Pancreas (tissue), 10 donors: ENCODE data around the gene EPS8L2. TPM values are rescaled to one million over a fixed set of nuclear protein-coding genes. Genes with fewer than 3 reads are reported as not detected.
A peak's percentile ranks its signal among the peaks of the same experiment; 100 is the strongest.

Experiments used
- ATAC-seq, 4 donors: fragments of 200-7000 bp; cut with Tn5 transposase; one replicate each; pipeline versions ENCODE4 v1.8.0 to v1.9.1; 2020; ENCODE audit warnings: mild to moderate bottlenecking in 4 of 4, moderate library complexity in 4 of 4
- DNase-seq, 6 donors: peaks; one replicate each; pipeline ENCODE4 v3.0.0-alpha.2; 2020
- FAIRE-seq: peaks from 2 replicates; lab custom pipeline; 2012; peaks lifted over from hg19 to GRCh38; lab: Jason Lieb, UNC
- H3K27ac ChIP-seq, 4 donors: fragments of 200-600 bp; sonication (generic); 1 replicate in 3 of 4; 2 replicates in 1 of 4; pipeline versions ENCODE4 v1.5.0 to v1.8.0; 2020
- H3K27me3 ChIP-seq, 4 donors: fragments of 200-600 bp; one replicate each; pipeline ENCODE4 v1.8.0; 2021
- H3K36me3 ChIP-seq, 3 donors: fragments of 200-600 bp; sonication (generic) in 1 of 3; one replicate each; pipeline versions ENCODE4 v1.5.0 to v1.8.0; 2020 to 2021
- H3K4me1 ChIP-seq, 3 donors: fragments of 200-600 bp; one replicate each; pipeline ENCODE4 v1.8.0; 2021
- H3K4me3 ChIP-seq, 4 donors: fragments of 200-600 bp; sonication (generic) in 2 of 4; one replicate each; pipeline versions ENCODE4 v1.5.0 to v1.8.0; 2020 to 2021
- H3K9me3 ChIP-seq, 4 donors: fragments of 200-600 bp; one replicate each; pipeline ENCODE4 v1.8.0; 2021
- WGBS, 2 donors: extraction: QIAGEN DNeasy Blood & Tissue Kit; methylation state at CpG; one replicate each; pipeline ENCODE4 v1.1.7; 2013; 5-methylcytosine and 5-hydroxymethylcytosine counted together
- intact Hi-C, 3 donors: fragments of 100-400 bp; cut with DNase I; formaldehyde crosslinking; loops; one replicate each; pipeline versions ENCODE4 v1.11.1 to v1.14.2; 2022
- polyA plus RNA-seq, 2 donors: library from polyadenylated mRNA; stranded (reverse); fragments of 200-250 nt; gene quantifications; one replicate each; pipeline ENCODE4 v1.2.3, GENCODE V29; 2013
- total RNA-seq, 6 donors: library from RNA; stranded (reverse); fragmentation: NEBNext Ultra II Directional in 4 of 6; extraction: Animal tissue kit (Norgen Biotek cat#: 25700) in 4 of 6; gene quantifications; one replicate each; pipeline versions ENCODE4 v1.2.1 to v1.2.4, GENCODE V29; 2021 to 2023
- TF ChIP-seq, protein P1 (sequence below), 4 donors: fragments of 200-600 bp; sonication (generic) in 3 of 4; IDR thresholded peaks; one replicate each; pipeline versions ENCODE4 v1.5.0 to v1.8.0; 2021; ENCODE audit warnings: antibody characterized with exemption in 4 of 4
- donor health status: healthy with polysubstance abuse.
- donor health status: DM: no; HTN: no; CAD: no; lungs with moderate emphysema.
- donor health status: DM: no; HTN: no; CAD: no.
- donor health status: control.
- donor health status: control.
- donor health status: Bipolar disorder and iron deficiency.
- donor health status: DM: yes; HTN: yes; CAD: no.
- donor health status: DM: no; HTN: no; CAD: no.
- donor health status: DM: no; HTN: no; CAD: no.
- donor health status: DM: yes; HTN: yes; CAD: no.

Gene EPS8L2
- total and polyA plus RNA-seq, 8 donors, result 58.1 to 286 (median 93.3) TPM

DNA sequence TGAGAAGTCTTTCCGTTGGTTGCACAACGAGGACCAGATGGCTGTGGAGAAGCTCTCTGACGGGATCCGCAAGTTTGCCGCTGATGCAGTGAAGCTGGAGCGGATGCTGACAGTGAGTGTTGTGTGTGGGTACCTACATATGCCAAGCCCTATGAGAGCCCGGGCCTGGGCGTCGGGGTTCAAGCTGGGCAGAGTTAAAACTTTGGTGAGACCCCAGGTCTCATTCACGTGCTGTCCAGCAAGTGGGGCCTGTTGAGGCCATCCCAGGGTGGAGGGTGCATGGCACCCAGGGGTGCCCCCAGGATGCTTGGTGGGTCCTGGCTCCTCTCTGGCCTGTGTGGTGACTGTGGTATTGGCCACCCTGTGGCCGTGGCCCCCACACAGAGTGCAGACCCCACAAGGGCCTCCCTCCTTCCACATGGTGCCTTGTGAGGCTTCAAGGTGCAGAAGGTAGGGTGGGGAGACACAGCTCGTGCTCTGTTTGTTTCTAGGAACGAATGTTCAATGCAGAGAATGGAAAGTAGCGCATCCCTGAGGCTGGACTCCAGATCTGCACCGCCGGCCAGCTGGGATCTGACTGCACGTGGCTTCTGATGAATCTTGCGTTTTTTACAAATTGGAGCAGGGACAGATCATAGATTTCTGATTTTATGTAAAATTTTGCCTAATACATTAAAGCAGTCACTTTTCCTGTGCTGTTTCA, 58.4 kb downstream of the EPS8L2 start:
- FAIRE-seq (no peak), ATAC-seq (no peak), DNase-seq (peak in 2 of 6 donors; percentile 54 to 69)
- intact Hi-C loops, result no loop called here
- TF ChIP-seq, protein P1, sequence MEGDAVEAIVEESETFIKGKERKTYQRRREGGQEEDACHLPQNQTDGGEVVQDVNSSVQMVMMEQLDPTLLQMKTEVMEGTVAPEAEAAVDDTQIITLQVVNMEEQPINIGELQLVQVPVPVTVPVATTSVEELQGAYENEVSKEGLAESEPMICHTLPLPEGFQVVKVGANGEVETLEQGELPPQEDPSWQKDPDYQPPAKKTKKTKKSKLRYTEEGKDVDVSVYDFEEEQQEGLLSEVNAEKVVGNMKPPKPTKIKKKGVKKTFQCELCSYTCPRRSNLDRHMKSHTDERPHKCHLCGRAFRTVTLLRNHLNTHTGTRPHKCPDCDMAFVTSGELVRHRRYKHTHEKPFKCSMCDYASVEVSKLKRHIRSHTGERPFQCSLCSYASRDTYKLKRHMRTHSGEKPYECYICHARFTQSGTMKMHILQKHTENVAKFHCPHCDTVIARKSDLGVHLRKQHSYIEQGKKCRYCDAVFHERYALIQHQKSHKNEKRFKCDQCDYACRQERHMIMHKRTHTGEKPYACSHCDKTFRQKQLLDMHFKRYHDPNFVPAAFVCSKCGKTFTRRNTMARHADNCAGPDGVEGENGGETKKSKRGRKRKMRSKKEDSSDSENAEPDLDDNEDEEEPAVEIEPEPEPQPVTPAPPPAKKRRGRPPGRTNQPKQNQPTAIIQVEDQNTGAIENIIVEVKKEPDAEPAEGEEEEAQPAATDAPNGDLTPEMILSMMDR (IDR thresholded peaks at IDR 0.05), result no peak
- no peak overlapping the region for H3K27ac ChIP-seq
- WGBS, 2 donors, result 85 to 89% methylated on average over 18 of the region's 18 CpGs
- no peaks in the 10 kb centered on the region for H3K9me3 ChIP-seq
- H3K36me3 ChIP-seq, result peaks cover 7 to 29% (median 23%) of the 10 kb centered on the region in 3 donors
- H3K27me3 ChIP-seq, result no peaks in the 10 kb centered on the region
- no peak overlapping the region for H3K4me3 ChIP-seq
- no peaks in the 10 kb centered on the region for H3K4me1 ChIP-seq

- 64 to 75% methylated on average over 19 of the region's 19 CpGs for WGBS, 2 donors
- Histone ChIP-seq H3K4me3 (no peak overlapping the region), H3K4me1 (no peaks in the 10 kb centered on the region), H3K27ac (no peak overlapping the region), H3K36me3 (peaks cover 5 to 23% (median 20%) of the 10 kb centered on the region in 3 donors), H3K9me3 (no peaks in the 10 kb centered on the region), H3K27me3 (no peaks in the 10 kb centered on the region)
- DNase-seq, result peak in 4 of 6 donors; percentile 67 to 84 (median 68)
- TF ChIP-seq, protein P1 (IDR thresholded peaks at IDR 0.05), result peak; percentile 15 to 59 (median 44)
- no peak for FAIRE-seq
- intact Hi-C loops, result no loop called here
- ATAC-seq, result peak; percentile 47 to 85 (median 62)
These were observed 59.2 kb downstream of the EPS8L2 start for GRCh38 chr11:765025-765801.

- Histone ChIP-seq H3K4me3 (no peak overlapping the region), H3K4me1 (no peaks in the 10 kb centered on the region), H3K36me3 (peaks cover under 1 to 24% (median 15%) of the 10 kb centered on the region in 3 donors), H3K27me3 (no peaks in the 10 kb centered on the region), H3K9me3 (no peaks in the 10 kb centered on the region), H3K27ac (no peak overlapping the region)
- ATAC-seq (no peak), DNase-seq (no peak), FAIRE-seq (no peak)
- intact Hi-C loops, result no loop called here
- TF ChIP-seq, protein P1 (IDR thresholded peaks at IDR 0.05), result no peak
- 94 to 95% methylated on average over 8 of the region's 8 CpGs for WGBS, 2 donors
These were observed 59.7 kb downstream of the EPS8L2 start for GRCh38 chr11:765802-766091.

DNA sequence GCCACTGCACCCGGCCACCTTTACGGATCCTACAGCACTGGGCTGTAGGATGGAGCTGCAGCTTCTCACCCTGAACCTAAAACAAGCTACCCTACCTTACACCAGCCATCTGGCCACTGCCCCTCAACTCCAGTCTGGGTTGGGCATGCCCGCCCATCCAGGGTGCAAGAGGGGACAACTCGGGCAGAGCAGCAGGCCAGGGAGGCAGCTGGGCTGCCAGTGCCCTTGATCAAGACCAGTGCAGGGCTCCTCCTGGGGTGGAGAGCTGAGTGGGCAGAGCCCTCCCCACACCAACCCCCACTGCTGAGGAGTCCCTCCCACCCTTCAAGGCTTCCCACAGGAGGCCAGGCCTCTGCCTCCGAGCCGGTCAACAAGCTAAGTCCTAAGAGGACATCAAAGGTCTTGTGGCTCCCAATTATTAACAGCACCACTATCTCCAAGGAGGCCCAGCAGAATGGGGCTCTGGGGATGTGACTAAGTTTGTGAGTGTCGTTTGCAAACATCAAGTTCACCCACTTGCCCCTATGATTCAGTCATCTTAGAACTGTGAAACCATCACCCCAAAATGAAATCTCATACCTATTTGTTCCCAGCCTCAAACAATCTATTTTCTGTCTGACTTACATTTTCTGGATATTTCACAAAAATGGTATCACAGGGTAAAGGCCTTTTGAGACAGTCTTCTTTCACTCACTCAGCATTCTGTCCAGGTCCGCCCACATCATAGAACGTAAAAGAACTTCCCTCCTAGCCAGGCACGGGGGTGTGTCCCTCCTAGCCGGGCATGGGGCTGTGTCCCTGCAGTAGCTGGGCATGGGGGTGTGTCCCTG, 60.3 kb downstream of the EPS8L2 start:
- H3K27ac ChIP-seq, result no peak overlapping the region
- no peaks in the 10 kb centered on the region for H3K9me3 ChIP-seq
- intact Hi-C loops, result no loop called here
- TF ChIP-seq, protein P1 (IDR thresholded peaks at IDR 0.05), result no peak
- DNase-seq, result peak in 1 of 6 donors; percentile 57
- ATAC-seq, result no peak
- WGBS, 2 donors, result 84 to 88% methylated on average over 11 of the region's 11 CpGs
- H3K4me1 ChIP-seq, result no peaks in the 10 kb centered on the region
- H3K36me3 ChIP-seq, result peaks cover 0 to 27% (median 12%) of the 10 kb centered on the region in 3 donors
- FAIRE-seq, result no peak
- no peak overlapping the region for H3K4me3 ChIP-seq
- H3K27me3 ChIP-seq, result no peaks in the 10 kb centered on the region
